Fibroblast of lung (primary cell): ENCODE results near the gene PIK3R1. TPM values are rescaled to one million over a fixed set of nuclear protein-coding genes. Genes with fewer than 3 reads are reported as not detected.

Experiments used
- DNase-seq, 2 donors: peaks; one replicate each; pipeline versions ENCODE4 v3.0.0 to v3.0.0-alpha.2; 2010; ENCODE audit warnings: low read depth in 2 of 2
- H2AFZ ChIP-seq: 2 replicates; pipeline ENCODE4 v1.5.1; 2012; ENCODE audit warnings: low read length, control low read depth, inconsistent platforms
- H3K27ac ChIP-seq: 2 replicates; pipeline ENCODE4 v1.5.1; 2011; ENCODE audit warnings: low read length, control low read depth; ENCODE audit not compliant: insufficient read depth
- H3K27me3 ChIP-seq: 2 replicates; pipeline ENCODE4 v1.5.1; 2011; ENCODE audit warnings: mild to moderate bottlenecking, low read length; ENCODE audit not compliant: control insufficient read depth, insufficient read depth
- H3K36me3 ChIP-seq: 2 replicates; pipeline ENCODE4 v1.5.1; 2011; ENCODE audit warnings: low read length; ENCODE audit not compliant: control insufficient read depth, insufficient read depth
- H3K4me1 ChIP-seq: 2 replicates; pipeline ENCODE4 v1.5.1; 2011; ENCODE audit warnings: low read length; ENCODE audit not compliant: control insufficient read depth, insufficient read depth; ENCODE audit errors: extremely low read depth
- H3K4me2 ChIP-seq: 2 replicates; pipeline ENCODE4 v1.5.1; 2011; ENCODE audit warnings: low read length, control low read depth; ENCODE audit not compliant: insufficient read depth; ENCODE audit errors: extremely low read depth
- H3K4me3 ChIP-seq, 4 experiments: fragments of 200-600 bp in 1 of 4; sonication (generic) in 1 of 4; replicated peaks in 1 of 4; 2 replicates each; pipeline ENCODE4 v1.5.1; 2011 to 2016; ENCODE audit warnings: low read length in 4 of 4, low read depth in 3 of 4, mild to moderate bottlenecking in 3 of 4, control low read depth in 2 of 4, inconsistent platforms in 1 of 4, mixed read lengths in 1 of 4; ENCODE audit not compliant: insufficient read depth in 1 of 4; ENCODE audit errors: control extremely low read depth in 1 of 4
- H3K79me2 ChIP-seq: 2 replicates; pipeline ENCODE4 v1.5.1; 2012; ENCODE audit warnings: mild to moderate bottlenecking, low read length, inconsistent platforms; ENCODE audit not compliant: control insufficient read depth, insufficient read depth
- H3K9ac ChIP-seq: 2 replicates; pipeline ENCODE4 v1.5.1; 2011; ENCODE audit warnings: mild to moderate bottlenecking, low read length, control low read depth; ENCODE audit not compliant: insufficient read depth
- H3K9me3 ChIP-seq: 2 replicates; pipeline ENCODE4 v1.5.1; 2012; ENCODE audit warnings: low read depth, low read length; ENCODE audit not compliant: control insufficient read depth, insufficient read depth
- H4K20me1 ChIP-seq: 2 replicates; pipeline ENCODE4 v1.5.1; 2011; ENCODE audit warnings: low read length; ENCODE audit not compliant: control insufficient read depth, insufficient read depth; ENCODE audit errors: extremely low read depth
- EZH2 ChIP-seq: IDR thresholded peaks from 2 replicates; pipeline ENCODE4 v1.5.1; 2012; ENCODE audit warnings: low read length, control low read depth, mild to moderate bottlenecking; ENCODE audit errors: missing control alignments
- polyA plus RNA-seq, 2 donors: library from polyadenylated mRNA; depleted of rRNA in 1 of 2; stranded (reverse) in 1 of 2; unstranded in 1 of 2; fragments of >200 nt; gene quantifications; 2 replicates each; pipeline ENCODE4 v1.2.1, GENCODE V29; 2011 to 2012; ENCODE audit warnings: missing spikeins in 1 of 2
- total RNA-seq: library from RNA; depleted of rRNA; stranded (reverse); fragments of >200 nt; gene quantifications from 2 replicates; pipeline ENCODE4 v1.2.1, GENCODE V29; 2014
- TF ChIP-seq, protein P1 (sequence below), 2 donors: IDR thresholded peaks in 1 of 2; conservative IDR thresholded peaks in 1 of 2; 1 replicate in 1 of 2; 2 replicates in 1 of 2; pipeline ENCODE4 v1.5.1; 2011 to 2012; ENCODE audit warnings: low read length in 2 of 2, control low read depth in 1 of 2, inconsistent platforms in 1 of 2, low read depth in 1 of 2, mild to moderate bottlenecking in 1 of 2

Gene PIK3R1
- total and polyA plus RNA-seq, 2 donors (not counting 1 experiment from before 2014, with no cell fraction given): 17.7 to 36.3 TPM

GRCh38 chr5:68250661-68251298, 35.2 kb downstream of the PIK3R1 start:
- Histone ChIP-seq H3K4me2 (peak overlapping the region; percentile 34), H3K36me3 (no peaks in the 10 kb centered on the region), H3K9me3 (no peaks in the 10 kb centered on the region), H4K20me1 (no peaks in the 10 kb centered on the region), H3K79me2 (peaks cover 24% of the 10 kb centered on the region), H3K9ac (peak overlapping the region; percentile 16), H3K27me3 (no peaks in the 10 kb centered on the region), H3K27ac (peak overlapping the region; percentile 30), H2AFZ (no peak overlapping the region), H3K4me1 (peaks cover 23% of the 10 kb centered on the region), H3K4me3 (no peak overlapping the region)
- DNase-seq: no peak
- no peak for TF ChIP-seq EZH2
- TF ChIP-seq, protein P1, sequence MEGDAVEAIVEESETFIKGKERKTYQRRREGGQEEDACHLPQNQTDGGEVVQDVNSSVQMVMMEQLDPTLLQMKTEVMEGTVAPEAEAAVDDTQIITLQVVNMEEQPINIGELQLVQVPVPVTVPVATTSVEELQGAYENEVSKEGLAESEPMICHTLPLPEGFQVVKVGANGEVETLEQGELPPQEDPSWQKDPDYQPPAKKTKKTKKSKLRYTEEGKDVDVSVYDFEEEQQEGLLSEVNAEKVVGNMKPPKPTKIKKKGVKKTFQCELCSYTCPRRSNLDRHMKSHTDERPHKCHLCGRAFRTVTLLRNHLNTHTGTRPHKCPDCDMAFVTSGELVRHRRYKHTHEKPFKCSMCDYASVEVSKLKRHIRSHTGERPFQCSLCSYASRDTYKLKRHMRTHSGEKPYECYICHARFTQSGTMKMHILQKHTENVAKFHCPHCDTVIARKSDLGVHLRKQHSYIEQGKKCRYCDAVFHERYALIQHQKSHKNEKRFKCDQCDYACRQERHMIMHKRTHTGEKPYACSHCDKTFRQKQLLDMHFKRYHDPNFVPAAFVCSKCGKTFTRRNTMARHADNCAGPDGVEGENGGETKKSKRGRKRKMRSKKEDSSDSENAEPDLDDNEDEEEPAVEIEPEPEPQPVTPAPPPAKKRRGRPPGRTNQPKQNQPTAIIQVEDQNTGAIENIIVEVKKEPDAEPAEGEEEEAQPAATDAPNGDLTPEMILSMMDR (conservative IDR thresholded peaks at IDR 0.05 in 1 of 2, IDR thresholded peaks at IDR 0.05 in 1 of 2; ENCODE audit: low read depth in 1 of 2, low read length in 2 of 2): no peak

DNA sequence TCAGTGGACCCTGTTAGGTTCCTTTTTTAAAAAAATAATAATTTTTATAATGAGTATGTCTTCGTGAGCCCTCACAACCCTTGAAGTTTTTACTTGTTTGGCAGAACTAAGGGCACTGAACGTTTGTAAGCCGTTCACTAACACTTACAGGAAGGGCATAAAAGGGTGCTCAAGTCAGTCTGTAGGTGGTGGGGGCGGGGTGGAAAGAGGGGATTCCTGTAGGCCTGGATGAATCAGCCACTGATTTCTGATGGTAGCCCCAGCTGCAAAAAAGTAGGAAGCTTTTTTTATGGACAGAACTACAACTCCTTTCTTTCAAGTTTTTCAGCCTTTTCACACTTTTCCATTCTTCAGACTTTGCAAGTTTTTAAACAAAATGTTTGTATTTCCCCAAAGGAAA, 35.8 kb downstream of the PIK3R1 start:
- peaks cover 24% of the 10 kb centered on the region for H3K79me2 ChIP-seq
- no peaks in the 10 kb centered on the region for H3K36me3 ChIP-seq
- H3K4me1 ChIP-seq: peaks cover 23% of the 10 kb centered on the region
- H3K4me2 ChIP-seq: peak overlapping the region; percentile 67
- no peak overlapping the region for H3K4me3 ChIP-seq
- H3K27me3 ChIP-seq: no peaks in the 10 kb centered on the region
- no peaks in the 10 kb centered on the region for H4K20me1 ChIP-seq
- no peak overlapping the region for H2AFZ ChIP-seq
- H3K9me3 ChIP-seq: no peaks in the 10 kb centered on the region
- peak overlapping the region; percentile 28 for H3K27ac ChIP-seq
- H3K9ac ChIP-seq: no peak overlapping the region
- TF ChIP-seq EZH2: no peak
- TF ChIP-seq, protein P1 (conservative IDR thresholded peaks at IDR 0.05 in 1 of 2, IDR thresholded peaks at IDR 0.05 in 1 of 2; ENCODE audit: low read depth in 1 of 2, low read length in 2 of 2): no peak
- DNase-seq: peak in 1 of 2 donors; percentile 61

DNA sequence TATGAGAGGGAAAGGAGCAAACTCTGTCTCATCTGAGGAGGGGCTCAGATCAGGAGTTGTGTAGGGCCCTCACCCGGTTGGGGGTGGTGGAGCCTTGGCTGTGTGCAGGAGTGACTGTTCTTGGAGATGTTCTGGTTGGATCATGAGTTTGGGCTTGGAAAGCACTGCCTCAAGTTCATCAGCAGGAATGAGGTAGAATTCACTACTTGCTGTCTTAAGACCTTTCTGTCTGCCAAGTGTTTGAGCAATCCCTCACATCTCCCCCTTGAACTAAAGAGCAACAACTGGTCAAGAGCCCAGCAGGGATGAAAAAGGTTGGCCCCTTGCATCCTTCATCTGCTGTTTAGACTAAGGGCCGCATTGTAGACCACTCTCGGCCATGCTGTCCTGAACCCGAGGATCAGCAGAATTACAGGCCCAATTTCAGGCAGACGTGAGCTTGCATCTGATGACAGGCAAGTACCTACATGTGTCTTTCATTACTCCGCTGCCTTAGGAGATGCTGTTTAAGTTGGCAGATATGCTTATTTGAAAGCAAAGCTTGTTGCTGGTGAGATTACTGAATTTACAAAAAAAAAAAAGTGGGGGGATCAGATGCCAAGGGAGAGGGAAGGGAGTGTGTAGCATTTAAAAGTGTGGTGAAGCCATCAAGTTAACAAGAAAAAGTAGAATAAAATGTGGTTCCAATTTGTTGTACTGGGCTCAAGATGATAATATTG, 36.4 kb downstream of the PIK3R1 start:
- H3K4me2 ChIP-seq: peak overlapping the region; percentile 67
- peaks cover 23% of the 10 kb centered on the region for H3K4me1 ChIP-seq
- H3K9ac ChIP-seq: no peak overlapping the region
- no peaks in the 10 kb centered on the region for H3K27me3 ChIP-seq
- TF ChIP-seq, protein P1 (conservative IDR thresholded peaks at IDR 0.05 in 1 of 2, IDR thresholded peaks at IDR 0.05 in 1 of 2; ENCODE audit: low read depth in 1 of 2, low read length in 2 of 2): no peak
- no peak for TF ChIP-seq EZH2
- H4K20me1 ChIP-seq: no peaks in the 10 kb centered on the region
- H3K4me3 ChIP-seq: peak overlapping the region in 1 of 4 experiments; percentile 29
- peaks cover 26% of the 10 kb centered on the region for H3K79me2 ChIP-seq
- H3K36me3 ChIP-seq: no peaks in the 10 kb centered on the region
- no peaks in the 10 kb centered on the region for H3K9me3 ChIP-seq
- H3K27ac ChIP-seq: peak overlapping the region; percentile 28
- H2AFZ ChIP-seq: no peak overlapping the region
- peak; percentile 60 to 89 for DNase-seq
